ENCODE measurements around the gene CPSF6.
"Not testable (repeated sequence)": the region's sequence is repeated elsewhere in the genome, so short reads cannot be mapped to it uniquely, and the experiment has no call there.

CPSF6 gene

GRCh38 chr12:69309461-69309860 is 70.1 kb downstream of the CPSF6 start:
- no peaks in the 10 kb centered on the region for H3K27me3 ChIP-seq (ENCODE audit: low read depth, low read length)
- no peak overlapping the region for H3K9ac ChIP-seq (ENCODE audit: low read length)
- TF ChIP-seq, protein P1, sequence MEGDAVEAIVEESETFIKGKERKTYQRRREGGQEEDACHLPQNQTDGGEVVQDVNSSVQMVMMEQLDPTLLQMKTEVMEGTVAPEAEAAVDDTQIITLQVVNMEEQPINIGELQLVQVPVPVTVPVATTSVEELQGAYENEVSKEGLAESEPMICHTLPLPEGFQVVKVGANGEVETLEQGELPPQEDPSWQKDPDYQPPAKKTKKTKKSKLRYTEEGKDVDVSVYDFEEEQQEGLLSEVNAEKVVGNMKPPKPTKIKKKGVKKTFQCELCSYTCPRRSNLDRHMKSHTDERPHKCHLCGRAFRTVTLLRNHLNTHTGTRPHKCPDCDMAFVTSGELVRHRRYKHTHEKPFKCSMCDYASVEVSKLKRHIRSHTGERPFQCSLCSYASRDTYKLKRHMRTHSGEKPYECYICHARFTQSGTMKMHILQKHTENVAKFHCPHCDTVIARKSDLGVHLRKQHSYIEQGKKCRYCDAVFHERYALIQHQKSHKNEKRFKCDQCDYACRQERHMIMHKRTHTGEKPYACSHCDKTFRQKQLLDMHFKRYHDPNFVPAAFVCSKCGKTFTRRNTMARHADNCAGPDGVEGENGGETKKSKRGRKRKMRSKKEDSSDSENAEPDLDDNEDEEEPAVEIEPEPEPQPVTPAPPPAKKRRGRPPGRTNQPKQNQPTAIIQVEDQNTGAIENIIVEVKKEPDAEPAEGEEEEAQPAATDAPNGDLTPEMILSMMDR (IDR thresholded peaks at IDR 0.05; ENCODE audit: low read depth, low read length), result no peak
- no peak overlapping the region for H3K27ac ChIP-seq (ENCODE audit: low read length)
- no peak overlapping the region for H2AFZ ChIP-seq (ENCODE audit: low read depth, low read length)
- no peak overlapping the region for H3K4me2 ChIP-seq (ENCODE audit: low read length)
- H3K4me3 ChIP-seq (ENCODE audit: low read length), result no peak overlapping the region
- H4K20me1 ChIP-seq (ENCODE audit: insufficient read depth, low read length), result no peaks in the 10 kb centered on the region
- no peaks in the 10 kb centered on the region for H3K36me3 ChIP-seq (replicated peaks; ENCODE audit: low read depth, low read length)
- peaks cover 4% of the 10 kb centered on the region; the same call in 1 of the 2 replicates for H3K9me3 ChIP-seq (ENCODE audit: insufficient read depth, low read length)
- no peaks in the 10 kb centered on the region for H3K79me2 ChIP-seq (ENCODE audit: low read length)
- H3K4me1 ChIP-seq (ENCODE audit: low read length), result no peaks in the 10 kb centered on the region

GRCh38 chr12:69313209-69313608 is 73.8 kb downstream of the CPSF6 start:
- TF ChIP-seq, protein P1 (IDR thresholded peaks at IDR 0.05; ENCODE audit: low read depth, low read length), result no peak
- TF ChIP-seq EZH2phosphoT487 (IDR thresholded peaks at IDR 0.05; ENCODE audit: low read depth), result no peak
- Histone ChIP-seq H3K9ac (ENCODE audit: low read length) (no peak overlapping the region), H3K4me1 (ENCODE audit: low read length) (no peaks in the 10 kb centered on the region), H3K36me3 (replicated peaks; ENCODE audit: low read depth, low read length) (no peaks in the 10 kb centered on the region), H3K27me3 (ENCODE audit: low read depth, low read length) (no peaks in the 10 kb centered on the region), H3K79me2 (ENCODE audit: low read length) (no peaks in the 10 kb centered on the region), H2AFZ (ENCODE audit: low read depth, low read length) (no peak overlapping the region), H4K20me1 (ENCODE audit: insufficient read depth, low read length) (no peaks in the 10 kb centered on the region), H3K4me2 (ENCODE audit: low read length) (no peak overlapping the region), H3K9me3 (ENCODE audit: insufficient read depth, low read length) (peaks cover 4% of the 10 kb centered on the region; the same call in 1 of the 2 replicates), H3K4me3 (ENCODE audit: low read length) (no peak overlapping the region), H3K27ac (ENCODE audit: low read length) (no peak overlapping the region)

GRCh38 chr12:69316784-69317183 is 77.4 kb downstream of the CPSF6 start:
- not testable (repeated sequence) for H2AFZ ChIP-seq (ENCODE audit: low read depth, low read length); H3K27me3 ChIP-seq (ENCODE audit: low read depth, low read length); H3K79me2 ChIP-seq (ENCODE audit: low read length); H3K9ac ChIP-seq (ENCODE audit: low read length); H3K9me3 ChIP-seq (ENCODE audit: insufficient read depth, low read length); H4K20me1 ChIP-seq (ENCODE audit: insufficient read depth, low read length); H3K36me3 ChIP-seq (replicated peaks; ENCODE audit: low read depth, low read length); H3K4me3 ChIP-seq (ENCODE audit: low read length); H3K4me2 ChIP-seq (ENCODE audit: low read length); H3K27ac ChIP-seq (ENCODE audit: low read length); H3K4me1 ChIP-seq (ENCODE audit: low read length)

DNA sequence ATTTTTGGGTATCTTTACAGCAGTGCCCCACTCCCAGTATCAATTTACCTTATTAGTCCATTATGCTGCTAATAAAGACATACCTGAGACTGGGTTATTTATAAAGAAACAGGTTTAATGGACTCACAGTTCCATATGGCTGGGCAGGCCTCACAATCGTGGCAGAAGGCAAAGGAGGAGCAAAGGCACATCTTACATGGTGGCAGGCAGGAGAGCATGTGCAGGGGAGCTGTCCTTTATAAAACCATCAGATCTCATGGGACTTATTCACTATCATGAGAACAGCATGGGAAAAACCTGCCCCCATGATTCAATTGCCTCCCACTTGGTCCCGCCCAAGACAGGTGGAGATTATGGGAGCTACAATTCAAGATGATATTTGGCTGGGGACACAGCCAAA is 77.9 kb downstream of the CPSF6 start:
- not testable (repeated sequence) for H3K27me3 ChIP-seq (ENCODE audit: low read depth, low read length); H3K9me3 ChIP-seq (ENCODE audit: insufficient read depth, low read length); H3K9ac ChIP-seq (ENCODE audit: low read length); H4K20me1 ChIP-seq (ENCODE audit: insufficient read depth, low read length); H3K36me3 ChIP-seq (replicated peaks; ENCODE audit: low read depth, low read length); H3K4me2 ChIP-seq (ENCODE audit: low read length); H2AFZ ChIP-seq (ENCODE audit: low read depth, low read length); H3K27ac ChIP-seq (ENCODE audit: low read length); H3K4me3 ChIP-seq (ENCODE audit: low read length); H3K79me2 ChIP-seq (ENCODE audit: low read length); H3K4me1 ChIP-seq (ENCODE audit: low read length)

GRCh38 chr12:69318225-69318624 is 78.9 kb downstream of the CPSF6 start:
- H3K27me3 ChIP-seq (ENCODE audit: low read depth, low read length), result no peaks in the 10 kb centered on the region
- no peak overlapping the region for H3K4me3 ChIP-seq (ENCODE audit: low read length)
- no peak overlapping the region for H2AFZ ChIP-seq (ENCODE audit: low read depth, low read length)
- H4K20me1 ChIP-seq (ENCODE audit: insufficient read depth, low read length), result no peaks in the 10 kb centered on the region
- no peak overlapping the region for H3K9ac ChIP-seq (ENCODE audit: low read length)
- H3K79me2 ChIP-seq (ENCODE audit: low read length), result no peaks in the 10 kb centered on the region
- H3K36me3 ChIP-seq (replicated peaks; ENCODE audit: low read depth, low read length), result no peaks in the 10 kb centered on the region
- H3K9me3 ChIP-seq (ENCODE audit: insufficient read depth, low read length), result peaks cover 9% of the 10 kb centered on the region; the same call in 1 of the 2 replicates
- no peak overlapping the region for H3K4me2 ChIP-seq (ENCODE audit: low read length)
- TF ChIP-seq EZH2phosphoT487 (IDR thresholded peaks at IDR 0.05; ENCODE audit: low read depth), result no peak
- TF ChIP-seq, protein P1 (IDR thresholded peaks at IDR 0.05; ENCODE audit: low read depth, low read length), result no peak
- H3K4me1 ChIP-seq (ENCODE audit: low read length), result no peaks in the 10 kb centered on the region
- H3K27ac ChIP-seq (ENCODE audit: low read length), result no peak overlapping the region
